Measurements from ENCODE around the gene SPPL2A.
"Not testable (repeated sequence)": the region's sequence is repeated elsewhere in the genome, so short reads cannot be mapped to it uniquely, and the experiment has no call there.

The SPPL2A gene

DNA sequence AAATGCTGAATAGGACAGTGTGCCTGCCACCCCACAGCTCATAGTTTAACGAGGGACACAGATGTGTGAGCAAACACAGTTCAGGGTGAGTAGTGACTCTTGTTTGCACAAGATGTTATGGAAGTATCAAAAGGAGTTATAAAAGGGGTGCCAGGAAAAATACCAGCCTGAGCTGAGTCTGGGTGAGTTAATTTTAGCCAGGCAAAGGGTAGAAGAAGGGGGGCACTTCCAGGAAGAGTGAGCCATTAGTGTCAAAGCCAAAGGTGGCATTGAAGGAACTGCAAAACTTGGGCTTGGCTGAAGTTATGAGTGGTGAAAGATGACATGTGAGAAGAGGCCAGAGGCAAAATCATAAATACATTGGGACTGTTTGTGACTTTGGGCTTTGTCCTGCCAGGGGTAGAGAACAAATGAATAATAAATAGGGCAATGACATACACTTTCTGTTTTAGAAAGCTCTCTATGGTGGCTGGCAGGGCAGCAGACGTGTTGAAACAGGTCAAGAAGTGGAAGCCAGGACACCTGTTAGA is 1.9 kb upstream of the SPPL2A start:
- no peak for DNase-seq

DNA sequence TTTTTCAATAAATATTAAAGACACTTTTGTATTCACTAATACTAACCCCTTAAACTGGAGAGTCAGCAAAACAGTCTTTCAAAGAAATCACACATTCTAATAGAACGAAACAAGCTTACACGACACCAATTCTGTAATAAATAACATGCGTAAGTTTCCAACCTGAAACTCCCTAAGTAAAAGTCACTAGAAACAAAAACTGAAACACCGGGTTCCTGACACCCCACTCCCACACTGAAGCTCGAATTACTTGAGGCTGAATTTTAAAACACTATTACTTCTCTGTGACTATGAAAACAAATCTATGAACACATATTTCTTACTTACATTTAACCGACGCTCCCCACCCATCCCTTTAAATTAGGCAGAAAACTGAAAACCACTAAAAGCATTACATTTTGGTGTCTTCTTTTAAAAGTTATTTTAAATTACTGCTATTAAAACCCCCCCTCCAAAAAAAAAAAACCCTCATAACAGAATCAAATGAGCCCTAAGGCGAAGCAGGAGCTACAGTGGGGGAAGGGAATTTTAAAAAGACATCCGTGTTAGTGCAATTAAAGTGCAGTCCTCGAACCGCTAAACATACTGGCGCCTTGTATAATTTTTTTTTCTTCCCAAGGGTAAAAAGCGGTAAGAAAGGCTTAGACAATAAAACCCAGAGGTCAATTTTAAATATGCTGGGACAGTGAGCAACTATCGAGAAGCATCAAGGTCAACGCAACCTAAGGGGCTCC is 878 bp downstream of the SPPL2A start:
- DNase-seq: no peak

DNA sequence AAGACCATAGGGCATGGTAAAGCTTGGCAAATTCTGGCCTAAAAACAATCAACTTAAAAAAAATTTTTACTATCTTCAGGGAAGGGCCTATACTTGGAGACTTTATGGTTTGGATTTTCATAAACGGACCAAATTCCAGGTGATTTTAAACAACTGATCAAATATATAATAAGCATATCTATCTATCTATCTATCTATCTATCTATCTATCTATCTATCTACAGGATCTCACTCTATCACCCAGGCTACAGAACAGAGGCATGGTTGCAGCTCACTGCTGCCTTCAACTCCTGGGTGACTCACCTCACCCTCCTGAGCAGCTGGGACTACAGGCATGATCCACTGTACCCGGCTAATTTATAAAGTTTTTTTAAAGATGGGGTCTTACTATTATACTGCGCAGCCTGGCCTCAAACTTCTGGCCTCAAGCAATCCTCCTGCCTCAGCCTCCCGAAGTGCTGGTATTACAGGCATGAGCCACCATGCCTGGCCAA is 6.7 kb downstream of the SPPL2A start:
- DNase-seq: no peak

DNA sequence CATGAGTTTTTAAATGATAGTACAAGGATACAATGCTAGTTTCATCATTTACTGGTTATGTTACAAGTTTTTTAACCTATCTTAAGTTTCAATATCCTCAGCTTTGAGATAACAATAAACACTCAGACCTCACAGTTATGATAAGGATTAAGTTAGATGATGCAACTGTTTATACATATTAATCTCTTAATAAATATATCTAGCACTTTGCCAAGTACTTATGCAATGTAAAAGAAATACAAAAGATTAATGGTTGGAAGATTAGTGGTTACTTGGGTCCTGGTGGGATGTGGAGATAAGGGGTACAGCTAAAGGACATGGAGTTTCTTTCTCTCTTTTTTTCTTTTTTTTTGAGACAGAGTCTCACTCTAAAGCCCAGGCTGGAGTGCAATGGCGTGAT is 12.0 kb downstream of the SPPL2A start:
- no peak for DNase-seq

DNA sequence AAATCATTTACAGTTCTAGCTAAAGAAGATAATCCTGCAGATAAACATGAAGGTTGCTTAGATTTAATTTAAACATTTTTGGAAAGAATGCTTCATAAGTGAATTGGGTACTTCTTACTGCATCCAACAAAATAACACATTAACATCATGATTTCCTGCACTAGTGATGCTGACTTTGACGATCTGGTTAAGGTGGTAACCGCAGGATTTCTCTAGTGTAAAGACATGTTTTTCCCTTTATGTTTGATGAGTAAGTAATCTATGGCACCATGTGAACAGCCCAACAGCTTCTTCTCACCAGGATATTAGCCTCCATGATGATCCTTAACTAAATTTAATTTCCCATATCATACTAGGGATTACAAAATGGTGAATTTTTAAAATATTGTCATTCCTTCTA is 14.1 kb downstream of the SPPL2A start:
- no peak for DNase-seq

DNA sequence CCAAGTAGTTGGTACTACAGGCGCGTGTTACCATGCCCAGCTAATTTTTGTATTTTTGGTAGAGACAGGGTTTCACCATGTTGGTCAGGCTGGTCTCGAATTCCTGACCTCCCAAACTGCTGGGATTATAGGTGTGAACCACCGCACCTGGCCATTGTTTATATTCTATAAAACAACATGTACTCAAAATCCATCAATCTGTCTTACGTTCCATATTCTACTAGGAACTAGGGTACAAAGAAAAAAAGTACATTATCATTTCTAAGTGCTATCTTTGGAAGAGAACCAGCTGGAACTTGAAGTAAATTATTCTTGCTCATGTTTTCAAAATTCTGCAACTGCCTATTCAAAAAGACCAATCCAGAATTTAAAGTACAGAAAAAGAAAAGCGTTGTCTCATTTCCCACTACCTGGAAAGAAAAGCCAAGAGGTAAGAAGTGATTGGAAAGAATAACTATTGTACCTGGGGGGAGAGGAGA is 15.2 kb downstream of the SPPL2A start:
- no peak for DNase-seq

DNA sequence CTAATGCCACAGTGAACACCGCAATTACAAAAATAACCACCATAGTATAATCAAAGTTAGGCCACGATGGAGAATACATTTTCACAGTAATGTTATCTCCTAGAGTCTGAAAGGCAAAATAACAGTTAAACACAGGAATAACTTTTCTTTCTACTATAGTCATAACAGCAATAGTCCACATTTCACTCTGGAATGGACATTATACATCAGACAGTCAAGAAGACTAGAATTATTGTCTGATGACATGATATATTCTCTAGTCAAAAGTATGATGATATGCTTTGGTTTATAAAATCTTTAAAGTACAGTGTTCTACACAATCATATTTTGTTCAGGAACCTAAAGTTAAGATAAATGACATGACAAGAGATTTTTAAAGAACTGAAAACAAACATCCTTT is 18.0 kb downstream of the SPPL2A start:
- no peak for DNase-seq

DNA sequence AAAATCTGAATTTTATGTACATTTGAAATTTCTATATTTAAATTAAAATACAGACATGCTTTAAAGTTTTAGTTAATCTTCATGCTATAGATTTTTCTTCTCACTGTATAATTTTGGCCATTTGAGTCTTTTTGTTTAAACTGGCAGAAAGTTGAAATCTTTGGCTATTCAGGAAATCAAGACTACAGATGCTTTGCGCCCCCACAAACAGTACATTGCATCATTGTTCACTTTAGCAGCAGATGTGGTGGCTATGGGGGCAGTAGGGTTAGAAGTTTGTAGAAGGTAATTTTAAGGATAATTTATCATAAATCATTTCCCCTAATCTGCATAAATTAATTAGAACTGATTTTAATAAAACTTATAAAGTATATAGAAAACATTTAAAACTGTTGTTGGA is 20.9 kb downstream of the SPPL2A start:
- DNase-seq: no peak

DNA sequence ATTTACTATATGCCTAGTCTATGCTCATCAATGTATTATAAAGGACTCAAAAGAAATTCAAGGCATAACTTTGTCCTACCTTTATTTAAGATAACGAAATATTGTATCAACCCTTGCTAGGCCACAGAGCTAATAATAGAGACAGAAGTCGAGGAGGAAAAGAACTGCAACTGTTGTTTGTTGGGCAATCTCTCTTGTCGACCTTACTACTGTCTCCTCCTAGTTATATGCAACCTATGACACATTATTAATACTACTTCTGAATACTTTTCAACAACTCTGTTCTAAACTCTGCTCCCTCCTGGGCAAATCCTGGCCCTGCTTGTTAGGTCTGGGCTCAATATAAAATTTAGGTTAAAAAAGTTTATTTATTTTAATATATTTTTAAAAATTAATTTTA is 24.6 kb downstream of the SPPL2A start:
- DNase-seq: no peak

DNA sequence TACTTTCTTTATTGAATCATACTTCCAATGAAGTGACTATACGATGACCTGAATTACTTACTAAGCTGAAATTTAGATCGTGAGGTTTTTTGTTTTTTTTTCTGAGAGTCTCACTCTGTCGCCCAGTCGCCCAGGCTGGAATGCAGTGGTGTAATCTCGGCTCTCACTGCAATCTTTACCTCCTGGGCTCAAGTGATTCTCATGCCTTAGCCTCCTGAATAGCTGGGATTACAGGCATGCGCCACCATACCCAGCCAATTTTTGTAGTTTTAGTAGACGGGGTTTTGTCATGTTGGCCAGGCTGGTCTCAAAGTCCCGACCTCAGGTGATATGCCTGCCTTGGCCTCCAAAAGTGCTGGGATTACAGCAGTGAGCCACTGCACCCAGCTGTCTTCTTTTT is 28.7 kb downstream of the SPPL2A start:
- DNase-seq: no peak

DNA sequence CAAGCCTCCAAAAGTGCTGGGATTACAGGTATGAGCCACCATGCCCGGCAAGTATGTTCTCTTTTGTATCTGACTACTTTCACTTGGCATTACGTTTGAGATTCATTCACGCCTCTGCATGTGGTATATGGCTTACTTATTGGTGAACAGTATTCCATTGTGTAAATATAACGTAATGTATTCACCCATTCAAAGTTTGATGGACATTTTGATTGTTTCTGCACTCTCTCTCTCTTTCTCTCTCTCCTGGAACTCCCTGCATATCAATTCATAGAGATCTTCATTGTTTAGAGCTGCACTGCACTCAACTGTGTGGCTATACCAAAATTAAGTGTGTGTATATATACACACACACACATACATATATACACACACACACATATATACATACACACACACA is 30.4 kb downstream of the SPPL2A start:
- DNase-seq: no peak

DNA sequence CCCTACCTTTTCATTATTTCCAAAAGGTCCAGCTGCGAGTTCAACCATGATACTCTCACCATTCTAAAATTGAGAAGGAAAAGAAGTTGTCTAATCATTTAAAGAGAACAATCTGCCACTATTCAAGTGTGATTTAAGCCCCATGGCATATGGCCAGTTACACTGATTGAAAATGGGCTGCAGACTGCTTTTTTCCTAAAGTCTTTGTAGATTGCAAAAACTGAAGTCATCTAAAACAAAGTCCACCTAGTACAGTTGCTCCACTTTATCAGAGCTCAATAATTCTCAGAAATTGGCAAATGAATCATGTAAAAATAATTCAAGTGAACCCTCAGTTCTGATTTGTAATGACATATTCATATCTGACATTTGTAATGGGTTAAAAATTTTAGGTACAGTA is 39.2 kb downstream of the SPPL2A start:
- no peak for DNase-seq

DNA sequence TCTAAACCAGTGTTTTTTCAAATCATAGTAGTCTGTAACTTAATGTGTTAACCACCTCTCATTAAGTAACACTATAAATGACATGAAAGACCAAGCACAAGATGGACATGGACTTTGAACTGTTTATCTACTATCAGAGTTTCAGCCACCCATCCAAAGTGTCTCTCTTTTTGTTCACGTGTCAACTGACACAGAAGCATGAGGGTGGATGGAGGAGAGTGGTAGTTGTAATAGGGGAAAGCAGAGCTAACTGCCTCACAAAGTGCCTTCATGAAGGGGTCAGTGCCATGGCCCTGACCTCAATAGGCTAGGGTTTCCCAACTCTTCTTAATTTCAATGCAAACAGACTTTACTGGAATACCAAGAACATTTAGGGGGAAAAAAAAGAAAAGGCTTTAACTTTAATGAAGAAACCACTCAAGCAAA is 46.8 kb downstream of the SPPL2A start:
- DNase-seq: no peak

DNA sequence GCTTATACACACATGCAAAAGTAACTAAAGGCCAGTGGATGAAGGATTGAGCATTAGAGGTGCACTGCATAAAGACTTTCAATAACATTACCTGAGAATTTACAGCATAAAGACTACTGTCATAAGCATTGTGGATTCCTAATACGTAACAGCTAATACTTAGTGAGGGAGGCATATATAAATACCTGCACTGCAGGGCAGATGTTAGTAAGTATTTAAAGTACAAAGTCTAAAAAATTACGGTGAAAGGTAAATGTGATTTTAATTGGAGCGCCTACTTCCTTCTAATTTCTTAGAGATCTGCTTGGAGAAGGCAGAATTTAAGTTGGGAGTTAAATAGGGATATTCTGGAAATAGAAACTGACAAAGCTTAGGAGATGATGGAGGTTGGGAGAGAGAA is 53.5 kb downstream of the SPPL2A start:
- DNase-seq: no peak

DNA sequence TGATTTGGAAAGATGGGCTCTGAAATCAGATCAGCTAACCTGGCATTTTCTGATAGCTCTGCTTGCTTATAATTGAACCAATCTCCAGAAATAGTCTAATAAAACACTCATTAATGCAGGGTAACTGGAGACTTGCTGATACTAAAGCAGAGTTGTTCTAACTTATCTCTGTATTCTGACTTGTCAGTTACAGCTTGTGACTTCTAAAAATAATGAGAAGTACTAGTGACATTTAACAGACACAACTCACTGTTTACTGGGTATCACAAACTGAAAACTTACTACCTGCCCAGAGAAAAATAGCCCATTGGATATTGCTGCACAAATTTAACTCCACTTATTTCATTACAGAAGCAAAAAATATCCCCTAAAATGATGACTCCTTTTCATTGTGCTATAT is 54.9 kb downstream of the SPPL2A start:
- no peak for DNase-seq

DNA sequence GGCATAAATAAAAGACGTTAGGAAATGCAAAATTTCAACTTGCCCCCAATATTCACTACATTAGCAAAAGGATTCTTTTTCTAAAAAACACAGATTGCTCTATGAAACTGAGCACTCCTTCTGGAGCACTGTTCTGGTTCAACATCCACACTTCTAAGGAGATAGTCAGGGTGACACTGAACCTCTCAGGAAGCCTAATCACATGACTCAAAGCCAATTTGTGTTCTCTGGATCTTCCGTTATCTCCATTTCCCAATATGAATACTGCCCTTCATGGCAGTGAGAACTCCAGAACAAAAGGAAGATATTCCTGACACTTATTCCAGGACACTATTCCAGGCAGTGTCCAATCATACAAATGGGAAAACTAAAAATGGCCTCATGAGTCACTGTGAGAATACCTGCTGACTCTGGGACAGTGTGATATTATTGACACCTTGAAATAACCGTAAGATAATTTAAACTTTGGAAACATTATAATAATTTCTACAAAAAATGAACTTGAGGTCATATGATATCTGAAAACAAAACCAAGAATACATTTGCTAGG is 57.6 kb downstream of the SPPL2A start:
- no peak for DNase-seq

DNA sequence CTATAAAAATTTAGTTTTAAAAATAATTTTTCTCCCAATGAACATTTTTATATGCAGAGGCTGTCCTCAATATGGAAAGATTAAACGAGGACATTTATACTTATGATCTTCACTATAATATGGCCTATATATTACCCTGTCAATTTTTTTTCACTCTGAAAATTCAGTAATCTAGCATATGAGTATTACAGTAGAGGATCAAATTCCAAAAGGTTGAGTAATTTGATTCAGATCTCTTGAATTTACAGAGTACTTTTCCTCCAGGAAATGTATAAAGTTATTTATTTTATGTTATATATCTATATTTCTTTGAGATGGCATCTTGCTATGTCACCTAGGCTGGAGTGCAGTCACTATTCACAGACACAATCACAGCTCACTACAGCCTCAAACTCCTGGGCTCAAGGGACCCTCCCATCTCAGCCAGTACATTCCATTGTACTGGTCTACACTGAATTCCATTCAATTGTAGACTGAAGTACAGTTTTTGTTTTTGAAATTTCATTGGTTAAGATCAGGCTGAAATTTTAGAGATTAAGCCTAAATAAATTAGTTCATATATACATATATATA is 62.7 kb downstream of the SPPL2A start:
- DNase-seq: no peak

DNA sequence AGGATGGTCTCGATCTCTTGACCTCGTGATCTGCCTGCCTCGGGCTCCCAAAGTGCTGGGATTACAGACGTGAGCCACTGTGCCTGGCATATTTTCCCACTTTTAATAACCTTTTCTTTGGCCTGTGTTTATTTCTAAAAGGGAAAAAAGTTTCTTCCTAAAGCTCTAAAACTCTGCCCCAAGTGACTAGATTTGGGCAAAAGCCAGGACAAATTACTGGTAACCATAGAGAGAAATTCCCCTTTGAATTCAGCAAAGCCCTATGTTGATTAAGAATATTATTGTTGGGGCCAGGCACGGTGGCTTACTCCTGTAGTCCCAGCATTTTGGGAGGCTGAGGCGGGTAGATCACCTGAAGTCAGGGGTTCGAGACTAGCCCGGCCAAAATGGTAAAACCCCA is 67.4 kb downstream of the SPPL2A start:
- no peak for DNase-seq

DNA sequence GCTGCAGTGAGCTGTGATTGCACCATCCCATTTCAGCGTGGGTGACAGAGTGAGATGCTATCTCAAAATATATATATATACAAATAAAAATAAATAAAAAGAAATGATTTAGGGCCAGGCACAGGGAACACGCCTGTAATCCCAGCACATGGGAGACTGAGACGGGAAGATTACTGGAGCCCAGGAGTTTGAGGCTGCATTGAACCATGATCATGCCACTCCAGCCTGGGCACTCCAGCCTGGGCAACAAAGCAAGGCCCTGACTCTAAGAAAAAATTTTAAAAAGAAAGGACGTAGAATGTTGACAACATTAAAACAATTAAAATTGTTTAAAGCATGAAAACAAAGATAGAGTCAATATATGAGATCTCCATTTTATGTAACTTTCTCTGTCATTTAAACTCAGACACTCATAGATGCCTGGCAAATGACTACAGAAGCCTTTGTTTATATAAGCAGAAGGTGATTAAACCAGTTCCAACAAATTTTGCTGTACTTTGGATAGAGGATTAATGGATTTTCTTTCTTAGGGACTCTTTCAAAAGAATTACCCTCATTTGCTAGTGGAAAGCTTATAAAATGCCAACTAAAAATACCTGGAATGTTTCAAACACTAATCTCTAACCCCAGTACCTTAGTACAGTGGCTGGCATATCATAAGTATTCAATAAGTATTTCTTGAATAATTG is 68.3 kb downstream of the SPPL2A start:
- DNase-seq: no peak

DNA sequence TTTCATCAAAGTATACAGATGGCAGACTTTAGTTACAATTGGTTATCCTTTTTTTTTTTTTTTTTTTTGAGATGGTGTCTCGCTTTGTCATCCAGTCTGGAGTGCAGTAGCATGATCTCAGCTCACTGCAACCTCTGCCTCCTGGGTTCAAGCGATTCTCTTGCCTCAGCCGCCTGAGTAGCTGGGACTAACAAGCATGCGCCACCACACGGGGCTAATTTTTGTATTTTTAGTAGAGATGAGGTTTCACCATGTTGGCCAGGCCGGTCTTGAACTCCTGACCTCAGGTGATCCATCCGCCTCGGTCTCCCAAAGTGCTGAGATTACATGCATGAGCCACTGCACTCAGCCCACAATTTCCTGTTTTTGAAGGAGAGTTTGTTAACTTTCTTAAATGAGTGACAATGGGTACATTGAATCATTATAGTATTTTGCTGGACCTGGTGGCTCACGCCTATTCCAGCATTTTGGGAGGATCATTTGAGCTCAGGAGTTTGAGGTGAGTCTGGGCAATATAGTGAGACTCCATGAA is 70.8 kb downstream of the SPPL2A start:
- DNase-seq: not testable (repeated sequence)

DNA sequence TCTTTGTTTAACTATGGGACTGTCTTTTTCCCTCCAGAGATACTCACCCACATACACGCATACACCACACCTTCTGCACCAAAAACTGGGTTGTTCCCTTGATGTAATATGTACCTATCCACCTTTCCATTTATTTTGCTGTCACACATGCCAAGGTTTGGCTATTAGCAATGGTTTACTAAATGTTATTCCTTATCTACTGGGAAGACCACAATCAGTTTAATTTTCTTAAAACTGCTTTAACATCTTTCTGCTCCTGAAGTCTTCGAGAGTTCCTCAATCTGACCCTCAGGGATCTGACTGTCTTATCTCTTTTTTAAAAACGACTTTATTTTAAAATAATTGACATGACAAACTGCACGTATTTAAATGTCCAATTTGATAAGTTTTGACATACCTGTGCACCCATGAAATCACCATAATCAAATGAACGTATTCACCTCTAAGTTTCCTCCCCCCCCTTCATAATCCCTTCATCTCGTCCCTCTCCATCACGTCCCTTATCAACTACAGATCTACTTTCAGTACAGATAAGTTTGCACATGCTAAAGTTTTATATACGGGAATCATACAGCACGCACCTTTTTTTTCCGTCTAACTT is 78.1 kb downstream of the SPPL2A start:
- no peak for DNase-seq

DNA sequence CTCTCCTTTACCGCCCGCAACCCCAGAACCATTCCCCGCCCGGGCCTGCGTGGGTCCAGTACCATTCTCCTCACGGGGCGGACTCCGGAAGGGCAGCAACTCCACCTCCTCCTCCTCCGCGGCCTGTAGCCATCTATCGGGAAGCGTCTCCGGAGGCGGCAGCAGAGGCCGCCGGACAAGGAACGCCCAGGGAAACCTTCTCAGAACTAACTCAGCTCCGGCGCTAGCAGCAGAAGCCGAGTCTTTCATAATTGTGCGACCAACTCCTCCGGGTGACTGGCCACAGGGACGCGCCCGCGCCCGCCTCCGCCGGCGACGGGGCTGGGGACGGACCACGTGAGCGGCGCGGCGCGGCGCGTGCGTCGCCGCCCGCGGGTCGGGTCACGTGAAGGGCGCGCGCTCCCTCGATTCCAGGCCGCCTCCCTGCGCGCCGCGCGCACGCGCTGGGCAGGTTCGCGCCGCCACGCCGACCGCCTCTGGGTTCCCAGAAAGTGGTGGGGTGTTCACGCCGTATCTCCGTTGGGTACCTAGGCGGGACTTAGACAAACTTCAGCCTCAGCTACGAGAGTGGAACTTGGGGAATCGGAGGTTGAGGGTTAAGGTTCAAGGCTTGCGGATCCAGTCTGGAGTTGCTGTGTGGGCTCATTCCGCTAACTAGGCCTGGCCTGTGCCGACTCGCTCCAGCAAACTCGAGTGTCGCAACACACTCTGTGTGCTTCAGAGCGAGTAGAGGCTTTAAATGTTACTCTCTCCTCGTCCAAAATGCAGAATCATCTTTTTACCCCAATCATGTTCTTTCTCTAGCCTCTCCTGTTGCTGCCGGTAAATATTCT is 78.8 kb downstream of the SPPL2A start, which contains the start of gene TRPM7:
Gene TRPM7, minus strand, starts transcription at position 329 of the 833 bp plus-strand sequence. Its CDS starts 264 bp downstream, at position 65.
- peak; percentile 87 for DNase-seq

Measured in T-helper 9 cell (primary cell).